ENCODE data around the gene SPACA5B.

DNA sequence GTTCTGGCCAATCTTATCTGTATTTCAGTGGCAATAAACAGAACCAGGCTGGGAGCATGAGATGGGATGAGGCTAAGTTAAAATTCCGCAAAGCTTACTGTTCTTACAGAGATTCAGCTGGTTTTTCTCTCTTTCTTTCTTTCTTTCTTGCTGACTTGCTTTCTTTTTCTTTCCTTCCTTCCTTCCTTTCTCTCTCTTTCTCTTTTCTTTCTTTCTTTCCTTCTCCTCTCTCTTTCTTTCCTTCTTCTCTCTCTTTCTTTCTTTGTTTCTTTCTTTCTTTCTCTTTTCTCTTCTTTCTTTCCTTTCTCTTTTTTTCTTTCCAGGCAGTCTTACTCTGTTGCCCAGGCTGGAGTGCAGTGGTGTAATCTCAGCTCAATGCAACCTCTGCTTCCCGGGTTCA is 24.4 kb downstream of the SPACA5B start:
- TF ChIP-seq, protein P1, sequence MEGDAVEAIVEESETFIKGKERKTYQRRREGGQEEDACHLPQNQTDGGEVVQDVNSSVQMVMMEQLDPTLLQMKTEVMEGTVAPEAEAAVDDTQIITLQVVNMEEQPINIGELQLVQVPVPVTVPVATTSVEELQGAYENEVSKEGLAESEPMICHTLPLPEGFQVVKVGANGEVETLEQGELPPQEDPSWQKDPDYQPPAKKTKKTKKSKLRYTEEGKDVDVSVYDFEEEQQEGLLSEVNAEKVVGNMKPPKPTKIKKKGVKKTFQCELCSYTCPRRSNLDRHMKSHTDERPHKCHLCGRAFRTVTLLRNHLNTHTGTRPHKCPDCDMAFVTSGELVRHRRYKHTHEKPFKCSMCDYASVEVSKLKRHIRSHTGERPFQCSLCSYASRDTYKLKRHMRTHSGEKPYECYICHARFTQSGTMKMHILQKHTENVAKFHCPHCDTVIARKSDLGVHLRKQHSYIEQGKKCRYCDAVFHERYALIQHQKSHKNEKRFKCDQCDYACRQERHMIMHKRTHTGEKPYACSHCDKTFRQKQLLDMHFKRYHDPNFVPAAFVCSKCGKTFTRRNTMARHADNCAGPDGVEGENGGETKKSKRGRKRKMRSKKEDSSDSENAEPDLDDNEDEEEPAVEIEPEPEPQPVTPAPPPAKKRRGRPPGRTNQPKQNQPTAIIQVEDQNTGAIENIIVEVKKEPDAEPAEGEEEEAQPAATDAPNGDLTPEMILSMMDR (IDR thresholded peaks at IDR 0.05), result no peak
- TF ChIP-seq POLR2AphosphoS5 (IDR thresholded peaks at IDR 0.05; ENCODE audit: low read depth, low read length), result no peak

Measured in Panc1 (cell line).